Measurements from ENCODE around the gene FAM120A. TPM values are rescaled to one million over a fixed set of nuclear protein-coding genes. Genes with fewer than 3 reads are reported as not detected.

The FAM120A gene
- total and polyA plus RNA-seq, 9 of the 15 experiments (the other 6 are each of a cell fraction or from before 2014, with no cell fraction given): 8.7 to 71.0 (median 42.2) TPM

DNA sequence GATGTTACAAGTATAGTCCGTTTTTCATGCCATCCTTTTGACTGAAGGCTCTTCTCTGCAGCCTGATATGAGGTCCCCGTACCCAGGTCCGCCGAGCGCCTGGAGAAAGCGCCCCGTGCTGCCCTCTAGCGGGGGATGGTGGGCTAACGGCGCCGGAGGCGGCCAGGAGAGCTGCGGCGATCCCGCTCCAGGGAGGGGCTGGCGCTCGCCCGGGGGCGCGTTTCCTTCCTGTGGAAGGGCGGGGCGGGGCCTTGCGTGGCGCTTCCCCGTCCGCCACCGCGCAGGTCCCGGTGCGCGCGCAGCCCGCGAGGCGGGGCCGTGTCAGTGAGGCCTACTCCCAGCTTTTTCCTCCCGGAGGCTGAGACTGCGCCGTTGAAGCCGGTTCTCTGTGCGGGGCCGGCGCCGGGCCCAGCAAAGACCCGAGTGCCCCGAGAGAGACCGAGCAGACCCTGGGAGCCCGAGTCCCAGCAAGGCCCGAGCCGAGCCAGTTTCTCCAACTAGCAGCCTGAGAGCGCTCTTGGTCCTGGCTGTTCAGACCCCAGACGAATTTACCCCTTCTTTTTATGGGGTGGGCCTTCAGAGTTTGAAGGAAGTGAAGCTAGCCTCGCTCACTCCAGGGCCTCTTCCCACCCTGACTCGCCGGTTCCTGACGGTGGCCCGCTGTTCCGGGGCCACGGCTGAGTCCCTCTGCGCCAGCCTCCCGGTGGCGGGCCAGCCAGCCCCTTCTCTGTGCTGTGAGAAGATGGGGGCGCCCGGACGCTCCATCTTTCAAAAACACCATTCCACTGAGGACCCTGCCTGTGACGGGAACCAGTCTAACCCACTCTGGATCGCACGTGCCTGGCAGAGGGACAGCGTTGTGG is 115.2 kb downstream of the FAM120A start (continued):
- peak; percentile 80 for TF ChIP-seq POLR2AphosphoS5 (IDR thresholded peaks at IDR 0.05; ENCODE audit: control insufficient read depth, insufficient read depth, low read depth, low read length)
- no peak for TF ChIP-seq ZNF830 (CRISPR knock-in tag; IDR thresholded peaks at IDR 0.05)
- no peak for TF ChIP-seq ZNF224 (CRISPR knock-in tag; IDR thresholded peaks at IDR 0.05)
- TF ChIP-seq NR3C1 (CRISPR knock-in tag; IDR thresholded peaks at IDR 0.05): no peak
- TF ChIP-seq ZBTB11 (CRISPR knock-in tag; IDR thresholded peaks at IDR 0.05): no peak
- no peak for TF ChIP-seq ZKSCAN3 (CRISPR knock-in tag; IDR thresholded peaks at IDR 0.05)
- TF ChIP-seq DPF2 (IDR thresholded peaks at IDR 0.05): no peak
- TF ChIP-seq PTTG1 (tag; IDR thresholded peaks at IDR 0.05; ENCODE audit: low read depth): no peak
- TF ChIP-seq BDP1 (IDR thresholded peaks at IDR 0.05; ENCODE audit: insufficient read depth, insufficient read length): no peak
- no peak for TF ChIP-seq SRSF1 (IDR thresholded peaks at IDR 0.05; ENCODE audit: low read depth, low read length)
- no peak for TF ChIP-seq ZSCAN29 (IDR thresholded peaks at IDR 0.05)
- no peak for TF ChIP-seq NEUROD1 (IDR thresholded peaks at IDR 0.05; ENCODE audit: borderline replicate concordance, low read depth, low read length, partially characterized antibody)
- TF ChIP-seq CREB1 (IDR thresholded peaks at IDR 0.05): peak; percentile 40; the same call in 1 of the 2 replicates
- TF ChIP-seq CREB1 (CRISPR knock-in tag; IDR thresholded peaks at IDR 0.05): peak; percentile 66; the same call in 1 of the 2 replicates
- TF ChIP-seq TRIM24 (IDR thresholded peaks at IDR 0.05): no peak
- no peak for TF ChIP-seq RUNX1 (IDR thresholded peaks at IDR 0.05; ENCODE audit: low read depth)
- TF ChIP-seq SRSF3 (IDR thresholded peaks at IDR 0.05; ENCODE audit: insufficient read depth, low read length): no peak
- no peak for TF ChIP-seq ZNF277 (CRISPR knock-in tag; IDR thresholded peaks at IDR 0.05; ENCODE audit: borderline replicate concordance)
- TF ChIP-seq ILK (tag; IDR thresholded peaks at IDR 0.05; ENCODE audit: borderline replicate concordance, low read depth): no peak
- TF ChIP-seq, protein P1, sequence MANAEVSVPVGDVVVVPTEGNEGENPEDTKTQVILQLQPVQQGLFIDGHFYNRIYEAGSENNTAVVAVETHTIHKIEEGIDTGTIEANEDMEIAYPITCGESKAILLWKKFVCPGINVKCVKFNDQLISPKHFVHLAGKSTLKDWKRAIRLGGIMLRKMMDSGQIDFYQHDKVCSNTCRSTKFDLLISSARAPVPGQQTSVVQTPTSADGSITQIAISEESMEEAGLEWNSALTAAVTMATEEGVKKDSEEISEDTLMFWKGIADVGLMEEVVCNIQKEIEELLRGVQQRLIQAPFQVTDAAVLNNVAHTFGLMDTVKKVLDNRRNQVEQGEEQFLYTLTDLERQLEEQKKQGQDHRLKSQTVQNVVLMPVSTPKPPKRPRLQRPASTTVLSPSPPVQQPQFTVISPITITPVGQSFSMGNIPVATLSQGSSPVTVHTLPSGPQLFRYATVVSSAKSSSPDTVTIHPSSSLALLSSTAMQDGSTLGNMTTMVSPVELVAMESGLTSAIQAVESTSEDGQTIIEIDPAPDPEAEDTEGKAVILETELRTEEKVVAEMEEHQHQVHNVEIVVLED (CRISPR knock-in tag; IDR thresholded peaks at IDR 0.05): peak; percentile 66; the same call in 1 of the 2 replicates
